ENCODE measurements around the gene TDRD6.
"Not testable (repeated sequence)": the region's sequence is repeated elsewhere in the genome, so short reads cannot be mapped to it uniquely, and the experiment has no call there.

TDRD6 gene

GRCh38 chr6:46687619-46688097 is at the start of gene TDRD6:
Gene TDRD6 (plus strand): TSS chr6:46687885. CDS start chr6:46688129, 244 bp downstream.
- FAIRE-seq, result no peak

GRCh38 chr6:46637933-46638332 is 49.8 kb upstream of the TDRD6 start:
- FAIRE-seq, result no peak

DNA sequence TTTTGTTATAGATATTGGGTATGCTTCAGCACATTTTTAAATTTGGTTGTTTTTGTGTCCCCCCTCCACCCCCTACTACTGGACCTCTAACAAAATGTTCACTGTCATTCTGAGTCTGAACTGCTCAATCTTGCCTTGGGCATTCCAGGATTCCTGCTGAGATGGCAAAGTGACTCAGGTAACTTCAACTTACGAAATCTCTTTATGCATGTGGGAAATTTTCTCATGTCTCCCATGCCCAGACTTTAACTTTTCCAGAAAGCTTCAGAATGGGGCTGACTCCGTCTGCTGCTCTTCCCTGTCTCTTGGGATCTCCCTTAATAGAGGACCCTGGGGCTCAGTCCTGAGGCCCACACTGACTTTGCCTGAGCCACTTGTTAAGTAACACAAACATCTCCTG is 49.0 kb upstream of the TDRD6 start:
- FAIRE-seq, result no peak

GRCh38 chr6:46642928-46643751 is 44.5 kb upstream of the TDRD6 start:
- no peak for FAIRE-seq

DNA sequence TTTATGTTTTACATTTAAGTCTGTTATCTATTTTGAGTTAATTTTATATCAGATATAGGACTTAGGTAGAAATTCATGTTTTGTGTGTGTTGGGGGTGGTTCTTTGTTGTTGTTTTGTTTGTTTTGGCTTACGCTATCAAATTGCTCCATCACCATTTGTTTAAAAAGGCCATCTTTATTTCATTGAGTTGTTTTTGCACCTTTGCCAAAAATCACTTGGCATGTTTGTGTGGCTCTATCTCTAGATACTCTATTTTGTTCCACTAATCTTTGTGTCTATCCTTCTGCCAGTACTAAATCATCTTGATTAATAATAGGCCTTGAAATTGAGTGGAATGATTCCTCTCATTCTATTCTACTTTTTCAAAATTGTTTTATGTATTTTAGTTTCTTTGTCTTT is 42.4 kb upstream of the TDRD6 start:
- no peak for FAIRE-seq

GRCh38 chr6:46648108-46648507 is 39.6 kb upstream of the TDRD6 start:
- FAIRE-seq, result not testable (repeated sequence)

- FAIRE-seq, result no peak
Observed at GRCh38 chr6:46648869-46649492, 38.7 kb upstream of the TDRD6 start.

DNA sequence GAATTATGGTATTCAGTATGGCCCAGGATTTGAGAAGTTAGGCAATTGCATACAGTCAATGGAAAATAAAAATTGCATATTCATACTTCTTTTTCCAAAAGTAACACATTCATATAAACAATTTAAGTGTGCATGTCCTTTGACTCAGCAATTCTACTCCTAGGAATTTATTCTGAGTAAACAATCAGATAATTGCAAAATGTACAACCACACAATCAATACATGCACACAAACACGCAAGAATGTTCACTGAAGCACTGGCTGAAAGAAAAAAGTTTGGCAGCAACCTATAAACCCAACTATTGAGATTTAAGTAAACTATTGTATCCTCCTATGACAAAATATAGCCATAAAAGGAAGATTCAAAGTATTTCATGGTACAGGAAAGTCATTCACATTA is 36.7 kb upstream of the TDRD6 start:
- no peak for FAIRE-seq

GRCh38 chr6:46651816-46652215 is 35.9 kb upstream of the TDRD6 start:
- FAIRE-seq, result no peak

DNA sequence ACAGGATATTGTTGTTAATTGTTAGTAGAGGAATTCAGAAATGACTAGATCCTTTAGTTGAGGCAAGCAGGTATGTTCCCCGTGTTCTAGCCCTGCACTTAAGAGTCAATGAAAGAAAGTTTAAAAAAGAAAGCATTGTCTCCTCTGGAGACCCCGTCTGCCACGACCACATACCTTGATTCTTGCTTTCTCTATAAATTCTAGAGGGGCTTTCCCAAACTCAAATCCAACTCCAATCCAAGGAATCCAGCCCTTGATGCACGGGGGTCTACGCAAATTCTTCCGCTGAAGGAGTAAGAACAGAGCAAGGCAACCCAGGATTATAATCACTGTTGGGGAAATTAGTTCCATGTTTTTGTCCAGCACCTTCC is 35.5 kb upstream of the TDRD6 start:
- no peak for FAIRE-seq

DNA sequence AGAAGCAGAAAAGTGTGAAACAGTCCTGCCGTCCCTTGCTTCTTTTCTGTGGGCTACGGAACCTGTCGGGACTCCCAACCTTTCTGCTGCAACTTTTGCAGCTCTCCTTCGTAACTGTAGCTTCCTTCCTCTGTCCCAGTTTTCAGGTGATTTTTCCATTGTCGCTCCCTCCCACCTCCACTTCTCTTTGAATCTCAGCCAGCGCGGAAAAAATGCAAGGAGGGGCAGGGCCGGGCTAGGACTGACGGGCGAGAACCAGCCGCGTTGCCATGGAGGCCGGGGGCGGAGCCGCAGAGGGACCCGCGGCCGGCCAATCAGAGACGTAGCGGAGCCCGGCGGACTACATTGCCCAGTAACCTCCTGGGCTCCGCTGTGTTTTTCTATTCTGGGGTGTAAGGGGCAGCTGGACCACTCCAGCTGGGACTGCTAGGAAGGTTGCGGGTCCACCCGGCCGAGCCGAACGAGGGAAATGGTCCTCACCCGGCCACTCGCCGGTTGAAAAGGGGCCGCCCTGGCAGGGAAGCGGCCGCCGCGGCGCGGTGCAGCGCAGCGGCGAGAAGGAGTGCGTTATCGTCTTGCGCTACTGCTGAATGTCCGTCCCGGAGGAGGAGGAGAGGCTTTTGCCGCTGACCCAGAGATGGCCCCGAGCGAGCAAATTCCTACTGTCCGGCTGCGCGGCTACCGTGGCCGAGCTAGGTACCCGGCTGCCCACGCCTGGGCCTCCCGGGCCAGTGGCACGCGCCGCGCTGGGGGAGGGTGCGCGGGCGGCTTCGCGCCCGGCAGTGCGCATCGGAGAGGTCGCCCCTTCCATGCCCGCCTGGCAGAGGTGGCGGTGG is 34.9 kb upstream of the TDRD6 start, which contains the start of the genes CYP39A1 and SLC25A27:
Gene CYP39A1, minus strand, starts transcription at position 216 of the 836 bp plus-strand sequence. CDS start 236 bp downstream, outside the sequence.
Gene SLC25A27, plus strand, starts transcription at position 373 of the 836 bp plus-strand sequence. Its CDS starts 218 bp downstream, at position 591.
- FAIRE-seq, result no peak

DNA sequence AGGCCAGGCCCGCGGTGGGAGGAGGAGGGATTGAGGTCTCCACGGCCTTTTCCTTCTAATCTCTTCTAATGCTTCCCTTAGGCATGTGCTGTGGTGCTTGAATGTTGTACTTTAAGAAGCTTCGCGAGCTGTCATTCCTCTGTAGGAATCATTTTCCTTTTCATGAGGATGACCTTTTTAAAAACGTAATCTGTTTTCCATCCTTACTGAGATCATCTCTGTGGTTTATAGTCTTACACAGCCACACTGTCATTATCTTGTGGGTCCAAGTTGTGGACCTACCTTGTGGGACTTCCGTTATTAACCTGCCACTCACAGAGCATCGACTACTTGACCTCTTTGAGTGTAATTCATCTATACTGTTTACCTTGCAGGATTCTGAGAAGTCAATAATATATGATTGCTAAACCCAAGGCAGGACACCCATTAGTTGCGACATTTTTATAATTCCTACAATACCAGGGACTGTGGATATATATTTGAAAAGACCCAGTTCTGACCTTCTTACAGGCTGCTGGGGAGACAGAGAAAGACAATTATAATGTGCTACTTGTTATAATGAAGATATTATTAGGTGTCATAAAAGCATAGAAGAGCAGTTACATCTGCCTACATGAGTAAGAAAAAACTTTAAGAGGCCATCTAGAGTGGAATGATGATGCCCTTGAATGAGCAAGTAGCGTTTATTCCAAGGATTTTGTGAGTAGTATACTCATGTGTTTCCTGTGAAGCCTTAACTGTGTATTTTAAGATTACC is 34.1 kb upstream of the TDRD6 start:
- FAIRE-seq, result no peak

- no peak for FAIRE-seq
Observed at GRCh38 chr6:46655803-46656202, 31.9 kb upstream of the TDRD6 start.

GRCh38 chr6:46657642-46658041 is 30.0 kb upstream of the TDRD6 start:
- FAIRE-seq, result no peak

DNA sequence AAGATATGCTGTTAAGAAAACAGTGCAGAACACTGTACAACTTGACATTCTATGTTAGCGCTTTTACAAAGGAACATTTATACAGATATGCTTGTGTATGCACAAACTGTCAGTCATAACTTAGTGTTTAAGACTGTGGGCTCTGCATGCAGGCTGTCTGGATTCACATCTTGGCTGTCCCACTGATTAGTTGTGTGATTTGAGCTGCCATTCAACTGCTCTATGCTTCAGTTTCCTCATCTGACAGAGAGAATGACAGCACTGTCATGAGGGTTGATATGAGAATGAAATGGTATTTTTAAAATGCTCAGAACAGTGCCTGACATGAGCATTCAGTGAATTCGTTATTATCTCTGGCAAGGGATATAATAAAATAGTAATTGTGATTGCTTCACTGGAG is 26.2 kb upstream of the TDRD6 start:
- no peak for FAIRE-seq

- no peak for FAIRE-seq
Observed at GRCh38 chr6:46667377-46667776, 20.3 kb upstream of the TDRD6 start.

DNA sequence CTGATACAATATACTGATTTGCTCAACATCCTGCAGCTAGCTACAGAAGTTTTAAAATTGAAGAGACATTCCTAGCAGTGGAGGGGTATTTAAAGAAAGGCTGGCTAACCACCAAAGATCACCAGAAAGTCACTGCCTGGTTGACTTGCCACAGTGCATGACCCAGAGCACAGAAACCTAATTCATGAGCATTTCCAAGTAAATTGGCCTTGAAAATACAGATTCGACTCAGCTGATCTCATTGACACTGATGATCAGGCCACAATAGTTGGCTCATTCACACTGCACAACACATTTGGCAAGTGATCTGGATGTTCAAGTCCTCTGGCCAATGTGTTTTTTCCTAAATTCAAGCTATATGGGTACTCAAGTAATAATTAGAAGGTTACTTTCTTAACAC is 13.3 kb upstream of the TDRD6 start:
- FAIRE-seq, result no peak

DNA sequence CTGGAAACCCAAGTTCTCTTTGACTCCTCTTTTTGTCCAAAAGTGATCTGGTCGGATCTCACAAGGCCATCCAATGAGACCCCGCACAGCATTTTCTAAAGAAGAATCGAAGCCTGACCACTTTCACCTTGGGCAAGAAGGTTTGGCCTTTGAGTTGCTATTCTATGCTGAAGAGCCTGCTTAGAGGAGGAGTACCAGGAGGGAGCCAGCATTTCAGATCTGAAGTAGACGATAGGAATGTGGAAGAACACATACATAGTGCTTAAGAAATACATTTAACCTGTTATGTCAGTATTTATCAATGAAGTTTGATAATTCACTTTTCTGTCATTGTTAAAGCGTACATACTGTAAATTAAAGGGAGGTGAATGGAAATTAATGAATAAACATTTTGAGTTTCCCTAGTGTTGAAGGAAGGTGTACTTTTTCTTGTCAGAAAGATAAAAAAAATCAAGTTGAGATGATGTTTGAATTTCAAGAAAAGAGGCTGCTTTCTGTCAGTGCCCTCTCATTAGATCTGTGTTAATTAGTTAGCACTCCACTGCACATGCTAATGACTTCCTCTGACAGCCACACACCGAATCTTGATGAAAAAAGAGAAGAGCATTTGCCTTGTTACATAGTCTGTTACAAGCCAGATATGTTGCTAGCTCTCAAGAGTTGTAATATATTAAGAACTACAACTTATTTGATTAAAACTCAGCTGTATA is 10.9 kb upstream of the TDRD6 start:
- no peak for FAIRE-seq

DNA sequence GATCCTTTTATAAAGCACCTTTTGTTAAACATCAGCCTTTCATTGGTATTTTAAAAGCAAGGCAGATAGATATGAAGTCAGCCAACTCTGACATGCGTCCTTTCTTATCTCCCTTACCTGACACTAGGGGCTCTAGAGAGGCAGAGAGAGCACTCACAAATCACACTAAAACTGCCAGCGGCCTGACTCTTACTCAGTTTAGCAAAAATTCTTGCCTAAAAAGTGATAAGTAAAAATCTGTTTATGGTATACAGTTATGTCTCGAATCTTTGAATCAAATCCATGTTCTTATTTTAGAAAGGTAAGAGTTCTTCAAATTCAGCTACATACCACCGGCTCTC is 10.4 kb upstream of the TDRD6 start:
- no peak for FAIRE-seq

DNA sequence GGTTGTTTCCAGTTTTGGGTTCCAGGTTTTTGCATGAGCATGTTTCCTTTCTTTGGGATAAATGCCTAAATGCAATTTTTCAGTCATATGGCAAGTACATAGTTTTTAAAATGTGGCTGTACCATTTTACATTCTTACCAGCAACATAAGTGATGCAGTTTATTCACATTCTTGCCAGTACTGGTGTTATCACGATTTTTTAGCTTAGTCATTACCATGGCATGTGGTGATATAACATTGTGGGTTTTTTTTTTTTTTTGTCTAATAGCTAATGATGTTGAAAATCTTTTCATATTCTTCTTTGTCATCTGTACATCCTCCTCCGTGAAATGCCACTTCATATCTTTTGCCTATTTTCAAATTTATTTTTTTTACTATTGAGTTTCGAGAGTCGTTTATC is 2.9 kb upstream of the TDRD6 start:
- FAIRE-seq, result no peak

DNA sequence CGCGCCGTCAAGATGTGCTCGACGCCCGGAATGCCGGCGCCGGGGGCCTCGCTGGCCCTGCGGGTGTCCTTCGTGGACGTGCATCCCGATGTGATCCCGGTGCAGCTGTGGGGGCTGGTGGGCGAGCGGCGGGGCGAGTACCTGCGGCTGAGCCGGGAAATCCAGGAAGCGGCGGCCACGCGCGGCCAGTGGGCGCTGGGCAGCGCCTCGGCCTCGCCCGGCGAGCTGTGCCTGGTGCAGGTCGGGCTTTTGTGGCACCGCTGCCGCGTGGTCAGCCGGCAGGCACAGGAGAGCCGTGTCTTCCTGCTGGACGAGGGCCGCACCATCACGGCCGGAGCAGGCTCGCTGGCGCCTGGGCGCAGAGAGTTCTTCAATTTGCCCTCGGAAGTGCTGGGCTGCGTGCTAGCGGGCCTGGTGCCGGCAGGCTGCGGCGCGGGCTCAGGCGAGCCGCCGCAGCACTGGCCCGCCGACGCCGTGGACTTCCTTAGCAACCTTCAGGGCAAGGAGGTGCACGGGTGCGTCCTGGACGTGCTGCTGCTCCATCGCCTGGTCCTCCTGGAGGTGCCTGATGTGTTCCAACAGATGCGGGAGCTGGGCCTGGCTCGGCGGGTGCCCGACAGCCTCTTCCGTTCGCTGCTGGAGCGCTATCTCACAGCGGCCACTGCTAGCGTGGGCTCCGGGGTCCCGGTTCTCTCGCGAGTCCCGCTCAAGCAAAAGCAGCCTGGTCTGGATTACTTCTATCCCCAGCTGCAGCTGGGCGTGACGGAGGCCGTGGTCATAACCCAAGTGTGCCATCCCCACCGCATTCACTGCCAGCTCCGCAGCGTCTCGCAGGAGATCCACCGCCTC is 656 bp downstream of the TDRD6 start:
- FAIRE-seq, result no peak

Measured in TTC549 (cell line).